K562 (cell line): ENCODE results near the gene ZNF785. TPM values are rescaled to one million over a fixed set of nuclear protein-coding genes. Genes with fewer than 3 reads are reported as not detected.

Experiments
- ATAC-seq: fragments of 200-7000 bp; cut with Tn5 transposase; 3 replicates; pipeline ENCODE4 v1.9.1; 2020; ENCODE audit warnings: moderate library complexity
- BruUV-seq: library from RNA; stranded (reverse); fragments of 400-500 nt; replicated peaks from 2 replicates; lab custom pipeline; 2021; lab: Mats Ljungman, UMichigan
- CTCF ChIA-PET: fragments of 300-600 bp; formaldehyde crosslinking; extraction: SDS; loops from one replicate; lab custom pipeline; 2021; ENCODE audit warnings: low intra/inter-chr PET ratio; lab: Yijun Ruan, JAX
- POLR2A ChIA-PET: fragments of 300-600, 350-650 bp; sonication (Branson Sonifier 250); formaldehyde crosslinking; extraction: SDS; loops from one replicate; lab custom pipeline; 2021; ENCODE audit warnings: antibody characterized with exemption, inconsistent platforms; lab: Yijun Ruan, JAX
- DNase-seq, 4 experiments: peaks; one replicate each; pipeline versions ENCODE4 v3.0.0 to v3.0.0-alpha.2; 2011 to 2018; ENCODE audit warnings: low spot score in 3 of 4, mixed read lengths in 3 of 4; ENCODE audit errors: extremely low read depth in 1 of 4
- FAIRE-seq: peaks from 2 replicates; lab custom pipeline; 2011; peaks lifted over from hg19 to GRCh38; lab: Jason Lieb, UNC
- H2AFZ ChIP-seq: 2 replicates; pipeline ENCODE4 v1.6.0; 2011; ENCODE audit warnings: low read depth, low read length, control low read depth, inconsistent platforms
- H3K27ac ChIP-seq: fragments of 200-600 bp; 3 replicates; pipeline ENCODE4 v1.8.0; 2011; ENCODE audit warnings: low read depth, mild to moderate bottlenecking, control low read depth, inconsistent platforms, low read length, moderate library complexity, mixed read lengths; ENCODE audit errors: extremely low read depth
- H3K27me3 ChIP-seq, 2 experiments: fragments of 300-600 bp in 1 of 2; 2 replicates in 1 of 2; 3 replicates in 1 of 2; pipeline versions ENCODE4 v1.6.0 to v1.8.0; 2011; ENCODE audit warnings: inconsistent platforms in 2 of 2, low read length in 2 of 2, mild to moderate bottlenecking in 1 of 2, mixed read lengths in 1 of 2, moderate library complexity in 1 of 2; ENCODE audit not compliant: control insufficient read depth in 2 of 2, insufficient read depth in 2 of 2
- H3K36me3 ChIP-seq: fragments of 300-600 bp; 3 replicates; pipeline ENCODE4 v1.8.0; 2011; ENCODE audit warnings: mild to moderate bottlenecking, low read length, inconsistent platforms; ENCODE audit not compliant: control insufficient read depth, insufficient read depth
- H3K4me1 ChIP-seq, 2 experiments: fragments of 200-600 bp in 1 of 2; replicated peaks in 1 of 2; 2 replicates in 1 of 2; 3 replicates in 1 of 2; pipeline versions ENCODE4 v1.5.1 to v1.8.0; 2011; ENCODE audit warnings: inconsistent platforms in 2 of 2, low read length in 2 of 2, mild to moderate bottlenecking in 1 of 2, mixed read lengths in 1 of 2, moderate library complexity in 1 of 2; ENCODE audit not compliant: control insufficient read depth in 2 of 2, insufficient read depth in 2 of 2
- H3K4me2 ChIP-seq: 2 replicates; pipeline ENCODE4 v1.6.1; 2011; ENCODE audit warnings: low read length, control low read depth, inconsistent platforms, mixed read lengths; ENCODE audit not compliant: insufficient read depth
- H3K4me3 ChIP-seq: fragments of 200-600 bp; sonication (generic), shearing (Covaris generic); 2 replicates; pipeline ENCODE4 v1.5.1; 2016; ENCODE audit warnings: control low read depth, inconsistent platforms
- H3K79me2 ChIP-seq: fragments of 200-600 bp; 3 replicates; pipeline ENCODE4 v1.8.0; 2011; ENCODE audit warnings: low read length, inconsistent platforms; ENCODE audit not compliant: control insufficient read depth, insufficient read depth
- H3K9ac ChIP-seq, 2 experiments: 2 replicates each; pipeline versions ENCODE4 v1.6.0 to v1.6.1; 2011; ENCODE audit warnings: low read depth in 2 of 2, low read length in 2 of 2, control low read depth in 1 of 2, inconsistent platforms in 1 of 2, mild to moderate bottlenecking in 1 of 2, mixed read lengths in 1 of 2; ENCODE audit not compliant: insufficient read depth in 1 of 2
- H3K9me1 ChIP-seq: one replicate; pipeline ENCODE4 v1.6.0; 2011; ENCODE audit warnings: inconsistent platforms, mild to moderate bottlenecking, low read length, moderate library complexity; ENCODE audit not compliant: control insufficient read depth, insufficient read depth
- H3K9me3 ChIP-seq: replicated peaks from 2 replicates; pipeline ENCODE4 v1.5.1; 2011; ENCODE audit warnings: low read depth, low read length, inconsistent platforms; ENCODE audit not compliant: control insufficient read depth, insufficient read depth
- H4K20me1 ChIP-seq: replicated peaks from 2 replicates; pipeline ENCODE4 v1.6.1; 2011; ENCODE audit warnings: low read length, inconsistent platforms, mixed read lengths; ENCODE audit not compliant: control insufficient read depth, insufficient read depth
- COPS2 ChIP-seq: fragments of 450-650 bp; conservative IDR thresholded peaks from 2 replicates; pipeline ENCODE4 v1.6.1; 2016; ENCODE audit warnings: mild to moderate bottlenecking, moderate library complexity
- CREBBP ChIP-seq: IDR thresholded peaks from one replicate; pipeline ENCODE4 v1.6.1; 2012; ENCODE audit warnings: low read depth, mild to moderate bottlenecking, control low read depth, inconsistent platforms, low read length
- HCFC1 ChIP-seq: IDR thresholded peaks from 2 replicates; pipeline ENCODE4 v1.6.1; 2012; ENCODE audit warnings: low read depth, low read length, improper control_type of control experiment
- ILF3 ChIP-seq: fragments of 450-650 bp; IDR thresholded peaks from 2 replicates; pipeline ENCODE4 v1.6.1; 2018; ENCODE audit warnings: antibody characterized with exemption, mild to moderate bottlenecking, moderate library complexity, borderline replicate concordance
- MTA3 ChIP-seq: fragments of 450-650 bp; formaldehyde crosslinking; IDR thresholded peaks from 2 replicates; pipeline ENCODE4 v1.6.1; 2017; ENCODE audit warnings: mild to moderate bottlenecking, borderline replicate concordance
- SMAD4 ChIP-seq: fragments of 250-450 bp; sonication (Bioruptor Pico); conservative IDR thresholded peaks from 2 replicates; pipeline ENCODE4 v1.8.0; 2021; ENCODE audit warnings: inconsistent platforms, mild to moderate bottlenecking, moderate library complexity
- SNIP1 ChIP-seq: fragments of 450-650 bp; IDR thresholded peaks from 2 replicates; pipeline ENCODE4 v1.7.1; 2017; ENCODE audit warnings: low read depth, mild to moderate bottlenecking
- STAG1 ChIP-seq: sonication (generic); formaldehyde crosslinking; IDR thresholded peaks from 2 replicates; pipeline ENCODE4 v1.5.0; 2020; ENCODE audit warnings: missing genetic modification reagents, borderline replicate concordance
- TEAD1 ChIP-seq, 2 experiments: fragments of 450-650 bp in 1 of 2; sonication (generic) in 1 of 2; formaldehyde crosslinking; IDR thresholded peaks; 2 replicates each; pipeline versions ENCODE4 v1.4.0 to v1.8.0; 2020 to 2022; ENCODE audit warnings: mild to moderate bottlenecking in 2 of 2, missing genetic modification reagents in 1 of 2
- ZNF407 ChIP-seq: fragments of 450-650 bp; IDR thresholded peaks from 2 replicates; pipeline ENCODE4 v1.6.1; 2016; ENCODE audit warnings: low read depth
- WGBS: fragments of 100-300 bp; shearing (Covaris generic); methylation state at CpG from one replicate; pipeline ENCODE4 v1.1.6; 2016; ENCODE audit warnings: low coverage, mixed read lengths; ENCODE audit not compliant: insufficient coverage; ENCODE audit errors: missing lambda C conversion rate; 5-methylcytosine and 5-hydroxymethylcytosine counted together
- in situ Hi-C: fragments of 300-500 bp; cut with MboI; formaldehyde crosslinking; loops from 4 replicates; pipeline ENCODE4 v1.15.0; 2018; ENCODE audit warnings: inconsistent platforms, mixed read lengths
- intact Hi-C: fragments of 100-400 bp; cut with micrococcal nuclease; formaldehyde crosslinking; loops from 2 replicates; pipeline ENCODE4 v1.14.2; 2022
- polyA plus RNA-seq, 8 experiments: library from polyadenylated mRNA; depleted of rRNA in 4 of 8; stranded (reverse) in 5 of 8; unstranded in 3 of 8; fragments of >200 nt; fragmentation: Nextera tagmentation in 2 of 8; fragmentation: Illumina TruSeq in 1 of 8; extraction: Ambion mirVana in 2 of 8; extraction: Trizol in 1 of 8; gene quantifications; 2 replicates each; pipeline versions ENCODE4 v1.2.1 to v1.2.3, GENCODE V29; 2011 to 2014; ENCODE audit warnings: inconsistent platforms in 1 of 8, missing spikeins in 1 of 8
- total RNA-seq, 7 experiments: library from RNA; depleted of rRNA in 6 of 7; stranded (reverse); fragments of >200 nt in 6 of 7; fragmentation: Illumina TruSeq in 2 of 7; extraction: Trizol in 2 of 7; gene quantifications; 2 replicates each; pipeline versions ENCODE4 v1.2.1 to v1.2.3, GENCODE V29; 2011 to 2021; ENCODE audit warnings: low replicate concordance in 1 of 7

The ZNF785 gene
- total and polyA plus RNA-seq, 9 of the 15 experiments (the other 6 are each of a cell fraction or from before 2014, with no cell fraction given): 0.64 to 11.0 (median 6.4) TPM

DNA sequence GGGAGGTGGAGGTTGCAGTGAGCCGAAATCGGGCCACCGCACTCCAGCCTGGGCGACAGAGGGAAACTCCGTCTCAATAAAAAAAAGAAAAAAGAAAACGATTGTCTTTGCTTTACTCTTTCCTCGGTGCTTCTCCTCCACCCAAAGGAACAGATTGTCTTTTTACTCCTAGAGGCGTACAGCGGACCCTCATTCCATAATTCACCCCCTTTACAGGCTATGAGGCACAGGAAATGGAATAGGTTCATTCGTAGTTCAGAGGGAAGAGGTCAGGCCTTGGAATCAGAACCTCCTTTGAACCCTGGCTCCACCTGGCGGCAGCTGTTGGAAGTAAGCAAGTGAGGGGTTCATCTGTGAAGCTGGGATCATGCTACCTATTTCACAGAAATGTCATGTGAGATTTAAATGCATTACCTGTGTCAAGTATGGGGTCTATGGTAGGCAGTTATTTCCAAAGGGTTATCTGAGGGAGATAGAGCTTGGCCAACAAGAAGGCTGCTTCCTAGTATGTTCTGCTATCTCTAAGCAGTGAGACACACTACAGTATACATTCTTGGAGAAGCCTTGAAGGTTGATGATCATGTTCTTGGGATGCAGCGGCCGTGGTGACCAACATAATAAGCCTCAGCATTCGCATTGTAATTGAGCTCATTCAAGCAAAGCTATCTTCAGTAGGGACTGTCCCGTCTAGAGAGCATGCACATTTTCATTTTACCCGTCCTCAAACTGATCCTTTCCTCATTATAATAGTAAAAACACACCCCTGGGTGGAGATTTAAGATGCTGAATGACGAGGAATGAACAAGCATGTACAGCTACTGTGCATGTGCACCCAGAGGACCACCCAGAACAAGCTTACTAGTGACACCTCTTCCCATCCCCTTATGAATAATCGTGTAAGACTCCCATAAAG, 43.4 kb upstream of the ZNF785 start:
- DNase-seq (peak; percentile 68 to 92 (median 75)), ATAC-seq (peak; percentile 98), FAIRE-seq (peak; percentile 98)
- Histone ChIP-seq H3K9me1 (no peaks in the 10 kb centered on the region), H3K4me3 (no peak overlapping the region), H3K4me1 (peaks cover 4 to 15% of the 10 kb centered on the region in 2 experiments; a peak in 2 of 5 replicates), H2AFZ (peak overlapping the region; percentile 86), H3K36me3 (no peaks in the 10 kb centered on the region), H3K9me3 (peaks cover 4% of the 10 kb centered on the region), H3K27ac (peak overlapping the region; percentile 41), H3K4me2 (peak overlapping the region; percentile 33; the same call in 1 of the 2 replicates), H4K20me1 (no peaks in the 10 kb centered on the region), H3K79me2 (peaks cover 7% of the 10 kb centered on the region; the same call in 2 of the 3 replicates), H3K27me3 (no peaks in the 10 kb centered on the region), H3K9ac (no peak overlapping the region)
- intact Hi-C loops: loop anchor here (1.0 kb wide), 2 partner anchors 137 to 199 kb away; partner anchors contain the start of gene DCTPP1
- BruUV-seq: no TSS peak
- in situ Hi-C loops: loop anchor here (10.0 to 25.0 kb wide), 3 partner anchors 194 to 1167 kb away; partner anchors contain the start of genes BOLA2, DCTPP1, SLX1B and SULT1A4
- 22% methylated on average over 18 of the region's 18 CpGs for WGBS
- CTCF ChIA-PET: interaction anchor here (0.7 to 3.8 kb wide), 5 partner anchors 96 to 199 kb away, joined by 3 to 23 read pairs (median 4); partner anchors contain the start of genes DCTPP1 and SEPHS2
- POLR2A ChIA-PET: interaction anchor here (0.5 to 1.3 kb wide), 7 partner anchors 19 to 260 kb away, joined by 3 to 4 read pairs (median 3); partner anchors contain the start of genes DCTPP1, SRCAP and ZNF689
- TF ChIP-seq SMAD4 (CRISPR knock-in tag) (0 out of 2 replicates have a peak, but pooled peaks have one; percentile 65), ZNF407 (no peak), CREBBP (no peak), TEAD1 (CRISPR knock-in tag; IDR thresholded peaks at IDR 0.05) (no peak), MTA3 (0 out of 2 replicates have a peak, but pooled peaks have one; percentile 19), HCFC1 (no peak), ILF3 (no peak), STAG1 (CRISPR knock-in tag) (peak; percentile 78; the same call in 1 of the 2 replicates), COPS2 (no peak), SNIP1 (no peak)
